SJSA1 (cell line): ENCODE measurements around the gene PTGES. TPM values are rescaled to one million over a fixed set of nuclear protein-coding genes. Genes with fewer than 3 reads are reported as not detected.
"Not testable (repeated sequence)": the region's sequence is repeated elsewhere in the genome, so short reads cannot be mapped to it uniquely, and the experiment has no call there.

Experiments
- DNase-seq, 2 experiments: peaks; one replicate each; pipeline ENCODE4 v3.0.0-alpha.2; 2015 to 2020; ENCODE audit warnings: low spot score in 2 of 2, low read depth in 1 of 2
- H3K27ac ChIP-seq: fragments of 250-450 bp; sonication (Bioruptor Pico); 2 replicates; pipeline ENCODE4 v1.5.1; 2020; ENCODE audit warnings: mild to moderate bottlenecking, moderate library complexity
- H3K27me3 ChIP-seq: fragments of 250-450 bp; sonication (Bioruptor Pico); replicated peaks from 2 replicates; pipeline ENCODE4 v1.5.1; 2020; ENCODE audit warnings: mild to moderate bottlenecking, moderate library complexity
- H3K36me3 ChIP-seq: fragments of 250-450 bp; sonication (Bioruptor Pico); 2 replicates; pipeline ENCODE4 v1.5.1; 2020; ENCODE audit warnings: mild to moderate bottlenecking
- H3K4me1 ChIP-seq: fragments of 250-450 bp; sonication (Bioruptor Pico); replicated peaks from 2 replicates; pipeline ENCODE4 v1.6.1; 2021; ENCODE audit warnings: mild to moderate bottlenecking
- H3K4me3 ChIP-seq: fragments of 250-450 bp; sonication (Bioruptor Pico); 2 replicates; pipeline ENCODE4 v1.5.1; 2020; ENCODE audit warnings: mild to moderate bottlenecking
- H3K9me3 ChIP-seq: fragments of 250-450 bp; sonication (Bioruptor Pico); replicated peaks from 2 replicates; pipeline ENCODE4 v1.5.1; 2020; ENCODE audit warnings: mild to moderate bottlenecking
- total RNA-seq: library from RNA; depleted of rRNA; stranded (reverse); fragments of >200 nt; shearing (Covaris generic); gene quantifications from 2 replicates; pipeline ENCODE4 v1.2.3, GENCODE V29; 2014

Gene PTGES
- total RNA-seq, 1 experiment from 2014 or later = 5.4 TPM

GRCh38 chr9:129777769-129778130, 24.9 kb upstream of the PTGES start:
- no peaks in the 10 kb centered on the region for H3K9me3 ChIP-seq
- H3K4me3 ChIP-seq = no peak overlapping the region
- H3K4me1 ChIP-seq = peaks cover 36% of the 10 kb centered on the region
- no peaks in the 10 kb centered on the region for H3K36me3 ChIP-seq
- no peak for DNase-seq
- peak overlapping the region; percentile 78 for H3K27ac ChIP-seq
- H3K27me3 ChIP-seq = no peaks in the 10 kb centered on the region

DNA sequence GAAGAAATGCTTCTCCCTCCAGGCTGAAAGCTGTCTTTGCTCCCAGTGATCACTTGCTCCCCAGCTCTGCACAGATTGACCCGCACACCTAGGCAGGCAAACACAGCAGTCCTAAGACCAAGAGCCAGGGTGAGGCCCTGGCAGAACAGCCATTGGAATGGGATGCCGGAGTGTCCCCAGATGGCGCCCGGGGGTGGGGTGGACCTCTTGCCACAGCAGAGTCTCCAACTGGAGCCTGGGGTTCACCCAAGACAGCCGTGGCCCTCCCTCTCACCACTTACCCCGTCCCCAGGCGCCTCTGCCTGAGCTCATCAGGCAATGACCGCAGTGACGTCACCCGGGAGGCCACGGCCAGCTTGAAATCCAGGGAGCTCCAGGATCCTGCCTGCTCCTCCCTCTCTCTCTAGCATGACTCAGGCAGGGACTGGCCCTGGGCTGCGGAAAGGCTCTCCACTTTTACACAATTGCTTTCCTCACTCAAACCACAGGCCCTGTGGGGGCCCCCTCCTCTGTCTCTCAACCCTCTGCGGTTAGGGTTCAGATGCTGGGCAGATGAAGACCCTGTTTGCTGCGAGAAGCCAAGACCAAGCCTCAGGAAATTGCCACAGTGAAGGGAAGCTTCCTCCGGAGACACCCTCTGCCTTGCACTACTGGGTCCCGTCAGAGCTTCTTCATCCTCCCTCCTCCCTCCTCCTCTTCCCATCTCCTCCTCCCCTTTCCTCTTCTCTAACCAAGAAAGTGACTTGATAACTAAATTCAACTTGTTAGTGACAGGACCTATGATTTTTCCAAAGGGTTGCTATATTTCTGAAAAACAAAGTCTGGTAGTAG, 24.3 kb upstream of the PTGES start:
- H3K36me3 ChIP-seq = no peaks in the 10 kb centered on the region
- H3K27me3 ChIP-seq = no peaks in the 10 kb centered on the region
- no peaks in the 10 kb centered on the region for H3K9me3 ChIP-seq
- DNase-seq = peak; percentile 98 to 99
- 0 out of 2 replicates have a peak overlapping the region, but pooled peaks have one; percentile 3 for H3K4me3 ChIP-seq
- H3K4me1 ChIP-seq = peaks cover 33% of the 10 kb centered on the region
- peak overlapping the region; percentile 78 for H3K27ac ChIP-seq

- H3K36me3 ChIP-seq = no peaks in the 10 kb centered on the region
- H3K9me3 ChIP-seq = no peaks in the 10 kb centered on the region
- peak overlapping the region; percentile 78 for H3K27ac ChIP-seq
- H3K4me1 ChIP-seq = peaks cover 28% of the 10 kb centered on the region
- H3K4me3 ChIP-seq = 0 out of 2 replicates have a peak overlapping the region, but pooled peaks have one; percentile 3
- DNase-seq = no peak
- no peaks in the 10 kb centered on the region for H3K27me3 ChIP-seq
Observed at GRCh38 chr9:129776566-129776937, 23.7 kb upstream of the PTGES start.

- H3K9me3 ChIP-seq, H3K4me3 ChIP-seq, H3K27me3 ChIP-seq, DNase-seq, H3K36me3 ChIP-seq, H3K27ac ChIP-seq: not testable (repeated sequence)
- H3K4me1 ChIP-seq = peaks cover 28% of the 10 kb centered on the region
Observed at GRCh38 chr9:129776096-129776495, 23.3 kb upstream of the PTGES start.

GRCh38 chr9:129775448-129775798, 22.6 kb upstream of the PTGES start:
- no peaks in the 10 kb centered on the region for H3K36me3 ChIP-seq
- H3K9me3 ChIP-seq = no peaks in the 10 kb centered on the region
- H3K4me1 ChIP-seq = peaks cover 28% of the 10 kb centered on the region
- no peak overlapping the region for H3K27ac ChIP-seq
- H3K4me3 ChIP-seq = no peak overlapping the region
- no peaks in the 10 kb centered on the region for H3K27me3 ChIP-seq
- no peak for DNase-seq

DNA sequence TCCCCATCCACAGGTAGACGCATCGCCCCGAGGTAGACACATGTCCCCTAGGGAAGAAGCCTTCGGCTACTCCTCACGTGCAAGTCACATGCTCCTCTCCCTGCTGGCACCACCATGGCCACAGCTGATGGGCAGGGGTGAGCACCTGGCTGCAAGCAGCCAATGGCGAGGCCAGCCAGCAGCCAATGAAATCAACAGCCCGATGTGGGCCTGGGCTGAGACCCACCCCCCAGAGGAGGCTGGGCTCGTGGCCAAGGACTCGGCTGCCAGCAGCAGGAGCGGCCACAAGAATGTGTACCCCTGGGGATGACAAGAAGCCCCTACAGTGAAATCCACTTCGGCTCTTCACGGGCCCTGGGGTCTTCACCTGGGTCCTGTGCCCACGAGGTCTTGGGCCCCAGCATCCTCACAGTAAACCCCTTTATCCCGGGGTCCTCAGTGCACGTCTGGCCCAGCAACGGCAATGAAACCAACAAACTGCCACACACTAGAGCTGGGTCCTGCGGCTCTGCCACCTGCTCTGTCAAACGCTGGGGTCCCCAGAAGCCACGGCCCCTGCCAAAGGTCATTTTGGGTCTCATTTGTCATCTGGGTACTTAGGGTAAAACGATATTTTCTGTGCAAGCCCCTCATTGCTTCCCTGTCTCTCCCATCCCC, 22.1 kb upstream of the PTGES start:
- Histone ChIP-seq H3K9me3 (no peaks in the 10 kb centered on the region), H3K27ac (no peak overlapping the region), H3K27me3 (no peaks in the 10 kb centered on the region), H3K4me3 (no peak overlapping the region), H3K4me1 (peaks cover 28% of the 10 kb centered on the region), H3K36me3 (no peaks in the 10 kb centered on the region)
- DNase-seq = no peak

GRCh38 chr9:129773262-129774048, 20.6 kb upstream of the PTGES start:
- Histone ChIP-seq H3K36me3 (no peaks in the 10 kb centered on the region), H3K27me3 (no peaks in the 10 kb centered on the region), H3K4me3 (no peak overlapping the region), H3K27ac (no peak overlapping the region), H3K4me1 (peaks cover 28% of the 10 kb centered on the region), H3K9me3 (no peaks in the 10 kb centered on the region)
- no peak for DNase-seq

GRCh38 chr9:129770741-129771140, 17.9 kb upstream of the PTGES start:
- no peaks in the 10 kb centered on the region for H3K27me3 ChIP-seq
- no peak overlapping the region for H3K4me3 ChIP-seq
- H3K9me3 ChIP-seq = no peaks in the 10 kb centered on the region
- no peaks in the 10 kb centered on the region for H3K36me3 ChIP-seq
- peaks cover 8% of the 10 kb centered on the region for H3K4me1 ChIP-seq
- no peak for DNase-seq
- H3K27ac ChIP-seq = no peak overlapping the region

GRCh38 chr9:129769669-129770068, 16.8 kb upstream of the PTGES start:
- no peaks in the 10 kb centered on the region for H3K36me3 ChIP-seq
- DNase-seq = no peak
- no peak overlapping the region for H3K4me3 ChIP-seq
- no peaks in the 10 kb centered on the region for H3K9me3 ChIP-seq
- no peaks in the 10 kb centered on the region for H3K27me3 ChIP-seq
- peaks cover 8% of the 10 kb centered on the region for H3K4me1 ChIP-seq
- H3K27ac ChIP-seq = no peak overlapping the region

DNA sequence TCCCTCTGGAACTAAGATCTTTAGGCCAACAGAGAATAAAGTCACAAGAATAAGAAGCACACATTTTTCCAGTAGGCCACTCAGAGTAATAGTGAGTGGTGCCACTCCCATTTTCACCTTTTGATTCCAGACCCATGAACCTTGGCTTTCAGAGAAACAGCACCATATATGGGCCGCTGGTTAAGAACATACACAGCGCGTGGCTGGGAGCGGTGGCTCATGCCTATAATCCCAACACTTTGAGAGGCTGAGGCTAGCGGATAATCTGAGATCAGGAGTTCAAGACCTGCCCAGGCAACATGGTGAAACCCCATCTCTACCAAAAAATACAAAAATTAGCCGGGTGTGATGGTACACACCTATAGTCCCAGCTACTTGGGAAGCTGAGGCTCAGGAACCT, 15.6 kb upstream of the PTGES start:
- DNase-seq = no peak
- Histone ChIP-seq H3K4me1 (peaks cover 7% of the 10 kb centered on the region), H3K27ac (no peak overlapping the region), H3K9me3 (no peaks in the 10 kb centered on the region), H3K27me3 (no peaks in the 10 kb centered on the region), H3K4me3 (no peak overlapping the region), H3K36me3 (no peaks in the 10 kb centered on the region)

GRCh38 chr9:129765764-129766317, 13.0 kb upstream of the PTGES start:
- no peak for DNase-seq
- H3K4me1 ChIP-seq = peaks cover 29% of the 10 kb centered on the region
- no peaks in the 10 kb centered on the region for H3K36me3 ChIP-seq
- H3K27me3 ChIP-seq = no peaks in the 10 kb centered on the region
- no peak overlapping the region for H3K4me3 ChIP-seq
- no peaks in the 10 kb centered on the region for H3K9me3 ChIP-seq
- H3K27ac ChIP-seq = no peak overlapping the region

DNA sequence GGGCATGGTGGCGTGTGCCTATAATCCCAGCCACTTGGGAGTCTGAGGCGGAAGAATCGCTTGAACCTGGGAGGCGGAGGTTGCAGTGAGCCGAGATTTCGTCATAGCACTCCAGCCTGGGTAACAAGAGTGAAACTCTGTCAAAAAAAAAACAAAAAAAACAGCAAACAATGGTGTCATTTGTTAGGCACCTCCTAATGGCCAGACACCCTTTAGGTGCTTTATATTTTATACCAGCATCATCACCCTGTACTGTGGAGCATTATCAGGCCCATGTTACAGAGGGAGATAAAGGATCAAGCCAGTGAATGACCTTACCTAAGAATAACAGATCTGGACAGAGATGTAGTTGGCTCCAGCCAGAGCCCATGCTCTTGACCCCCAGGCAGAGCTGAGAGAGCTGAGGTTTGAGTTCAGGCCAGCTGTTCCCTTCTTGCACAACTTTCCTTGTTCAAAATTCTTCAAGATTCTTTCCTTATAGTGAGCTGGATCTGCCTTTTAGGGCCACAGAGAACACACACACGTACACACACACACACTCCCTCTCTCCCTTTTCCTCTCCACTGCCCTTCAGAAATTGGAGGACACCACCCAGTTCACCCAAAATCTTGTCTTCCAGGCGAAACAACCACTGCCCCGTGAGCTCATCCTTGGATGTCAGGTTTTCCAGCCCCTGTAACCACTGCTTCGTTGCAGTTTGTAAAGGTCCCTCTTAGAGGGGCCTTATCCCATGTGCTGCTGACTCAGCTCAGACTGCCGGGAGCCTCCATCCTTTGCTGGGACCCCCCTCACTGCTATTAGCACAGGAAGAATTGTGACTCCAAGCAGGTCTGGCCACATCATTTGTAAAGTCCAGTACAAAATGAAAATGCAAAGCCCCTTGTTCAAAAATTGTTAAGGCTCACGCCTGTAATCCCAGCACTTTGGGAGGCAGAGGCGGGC, 10.4 kb upstream of the PTGES start:
- H3K36me3 ChIP-seq = no peaks in the 10 kb centered on the region
- H3K27ac ChIP-seq = peak overlapping the region; percentile 89
- peaks cover 30% of the 10 kb centered on the region for H3K4me1 ChIP-seq
- no peaks in the 10 kb centered on the region for H3K9me3 ChIP-seq
- no peaks in the 10 kb centered on the region for H3K27me3 ChIP-seq
- peak in 1 of 2 experiments; percentile 55 for DNase-seq
- no peak overlapping the region for H3K4me3 ChIP-seq
